ENCODE measurements around the gene COX8A.

COX8A gene

DNA sequence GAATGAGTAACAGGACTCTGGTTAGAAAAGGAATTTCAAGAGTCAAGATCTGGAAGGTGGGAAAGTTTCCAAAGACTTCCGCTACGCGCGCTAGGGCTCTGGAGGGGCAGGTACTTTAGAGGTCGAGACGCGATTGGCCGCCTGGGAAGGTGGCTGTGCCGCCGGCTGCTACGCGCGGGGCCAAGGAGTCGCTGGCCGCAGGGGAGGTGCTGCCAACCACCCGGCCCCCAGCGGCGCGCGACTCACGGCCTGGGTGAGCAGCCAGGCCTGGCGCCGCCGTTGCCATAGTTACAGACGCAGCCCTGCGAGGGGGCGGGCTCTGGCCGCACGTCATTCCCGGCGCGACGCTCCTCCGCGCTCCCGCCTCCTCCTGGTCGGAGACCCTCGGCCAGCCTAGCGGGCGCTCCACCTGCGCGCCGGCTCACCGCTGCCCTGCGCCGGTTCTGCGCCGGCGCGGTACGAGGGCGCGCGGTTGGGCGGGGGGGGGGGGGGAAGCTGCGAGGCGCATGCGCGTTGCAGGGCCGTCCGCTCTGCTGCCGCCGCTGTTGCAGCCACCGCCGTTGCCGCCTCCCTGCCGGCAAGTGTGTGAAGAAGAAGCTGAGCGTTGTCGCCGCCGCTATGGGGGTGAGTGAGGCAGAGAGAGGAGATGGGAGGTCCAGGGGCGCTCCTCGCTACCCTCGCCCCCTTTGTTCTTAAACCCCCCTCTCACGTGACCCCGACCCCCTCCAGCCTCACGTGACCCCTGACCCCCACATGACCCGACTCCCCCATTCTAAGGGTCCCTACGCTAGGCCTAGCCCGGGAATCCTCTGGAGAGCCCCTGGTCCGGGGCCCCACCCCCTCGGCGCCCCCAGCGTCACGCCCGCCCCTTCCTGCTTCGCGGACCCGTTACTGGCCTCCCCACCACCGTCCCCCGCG lies 35.7 kb upstream of the COX8A start, which contains the start of gene NAA40:
Gene NAA40, plus strand, starts transcription at position 524 of the 918 bp plus-strand sequence. Its CDS starts 95 bp downstream, at position 619.
- peak; percentile 99 for DNase-seq (ENCODE audit: low spot score)
- TF ChIP-seq, protein P1, sequence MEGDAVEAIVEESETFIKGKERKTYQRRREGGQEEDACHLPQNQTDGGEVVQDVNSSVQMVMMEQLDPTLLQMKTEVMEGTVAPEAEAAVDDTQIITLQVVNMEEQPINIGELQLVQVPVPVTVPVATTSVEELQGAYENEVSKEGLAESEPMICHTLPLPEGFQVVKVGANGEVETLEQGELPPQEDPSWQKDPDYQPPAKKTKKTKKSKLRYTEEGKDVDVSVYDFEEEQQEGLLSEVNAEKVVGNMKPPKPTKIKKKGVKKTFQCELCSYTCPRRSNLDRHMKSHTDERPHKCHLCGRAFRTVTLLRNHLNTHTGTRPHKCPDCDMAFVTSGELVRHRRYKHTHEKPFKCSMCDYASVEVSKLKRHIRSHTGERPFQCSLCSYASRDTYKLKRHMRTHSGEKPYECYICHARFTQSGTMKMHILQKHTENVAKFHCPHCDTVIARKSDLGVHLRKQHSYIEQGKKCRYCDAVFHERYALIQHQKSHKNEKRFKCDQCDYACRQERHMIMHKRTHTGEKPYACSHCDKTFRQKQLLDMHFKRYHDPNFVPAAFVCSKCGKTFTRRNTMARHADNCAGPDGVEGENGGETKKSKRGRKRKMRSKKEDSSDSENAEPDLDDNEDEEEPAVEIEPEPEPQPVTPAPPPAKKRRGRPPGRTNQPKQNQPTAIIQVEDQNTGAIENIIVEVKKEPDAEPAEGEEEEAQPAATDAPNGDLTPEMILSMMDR (IDR thresholded peaks at IDR 0.05; ENCODE audit: extremely low read depth, missing control alignments), result no peak

GRCh38 chr11:63939397-63939891 lies 35.0 kb upstream of the COX8A start:
- TF ChIP-seq, protein P1 (IDR thresholded peaks at IDR 0.05; ENCODE audit: extremely low read depth, missing control alignments), result no peak
- no peak for DNase-seq (ENCODE audit: low spot score)

DNA sequence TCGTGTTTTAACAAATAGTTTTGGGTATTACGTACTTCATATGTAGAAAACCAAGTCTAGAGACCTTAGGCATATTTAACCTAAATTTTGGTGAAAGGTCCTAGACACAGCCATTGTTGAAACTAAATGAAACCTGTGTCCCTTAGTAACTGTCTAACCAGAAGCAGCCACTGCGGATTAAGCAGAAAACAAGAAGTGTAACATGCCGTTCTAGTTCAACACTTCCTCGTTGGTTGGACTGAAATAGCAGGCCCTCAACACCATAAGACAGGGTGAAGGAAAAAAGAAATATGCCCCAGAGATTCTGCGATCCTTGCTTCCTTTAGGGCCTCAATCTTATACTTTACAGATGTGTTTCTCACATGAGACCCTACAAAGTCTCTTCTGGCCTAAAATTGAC lies 33.6 kb upstream of the COX8A start:
- TF ChIP-seq, protein P1 (IDR thresholded peaks at IDR 0.05; ENCODE audit: extremely low read depth, missing control alignments), result no peak
- no peak for DNase-seq (ENCODE audit: low spot score)

- TF ChIP-seq, protein P1 (IDR thresholded peaks at IDR 0.05; ENCODE audit: extremely low read depth, missing control alignments), result no peak
- no peak for DNase-seq (ENCODE audit: low spot score)
Measured at GRCh38 chr11:63941901-63942300, 32.5 kb upstream of the COX8A start.

- TF ChIP-seq, protein P1 (IDR thresholded peaks at IDR 0.05; ENCODE audit: extremely low read depth, missing control alignments), result no peak
- no peak for DNase-seq (ENCODE audit: low spot score)
Measured at GRCh38 chr11:63942803-63943202, 31.6 kb upstream of the COX8A start.

DNA sequence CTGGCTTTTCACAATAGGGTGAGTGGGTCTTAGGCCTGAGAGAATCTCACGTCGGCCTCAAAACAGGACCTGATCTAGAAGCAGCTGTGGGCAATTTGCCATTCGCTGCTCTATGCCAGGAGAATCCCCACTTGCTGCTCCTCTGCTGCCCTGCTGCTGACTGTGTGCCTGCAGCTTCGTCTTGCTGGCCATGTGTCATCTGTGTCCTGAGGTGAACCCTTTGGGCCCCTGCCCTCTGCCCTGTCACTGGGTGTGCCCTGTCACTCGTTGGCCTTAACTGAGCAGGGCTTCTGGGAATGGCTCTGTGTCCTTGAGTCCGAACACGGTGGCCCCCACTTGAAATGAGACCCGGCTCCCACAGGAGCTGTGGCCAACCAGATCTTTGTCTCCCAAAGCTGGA lies 29.4 kb upstream of the COX8A start:
- DNase-seq (ENCODE audit: low spot score), result no peak
- TF ChIP-seq, protein P1 (IDR thresholded peaks at IDR 0.05; ENCODE audit: extremely low read depth, missing control alignments), result no peak

DNA sequence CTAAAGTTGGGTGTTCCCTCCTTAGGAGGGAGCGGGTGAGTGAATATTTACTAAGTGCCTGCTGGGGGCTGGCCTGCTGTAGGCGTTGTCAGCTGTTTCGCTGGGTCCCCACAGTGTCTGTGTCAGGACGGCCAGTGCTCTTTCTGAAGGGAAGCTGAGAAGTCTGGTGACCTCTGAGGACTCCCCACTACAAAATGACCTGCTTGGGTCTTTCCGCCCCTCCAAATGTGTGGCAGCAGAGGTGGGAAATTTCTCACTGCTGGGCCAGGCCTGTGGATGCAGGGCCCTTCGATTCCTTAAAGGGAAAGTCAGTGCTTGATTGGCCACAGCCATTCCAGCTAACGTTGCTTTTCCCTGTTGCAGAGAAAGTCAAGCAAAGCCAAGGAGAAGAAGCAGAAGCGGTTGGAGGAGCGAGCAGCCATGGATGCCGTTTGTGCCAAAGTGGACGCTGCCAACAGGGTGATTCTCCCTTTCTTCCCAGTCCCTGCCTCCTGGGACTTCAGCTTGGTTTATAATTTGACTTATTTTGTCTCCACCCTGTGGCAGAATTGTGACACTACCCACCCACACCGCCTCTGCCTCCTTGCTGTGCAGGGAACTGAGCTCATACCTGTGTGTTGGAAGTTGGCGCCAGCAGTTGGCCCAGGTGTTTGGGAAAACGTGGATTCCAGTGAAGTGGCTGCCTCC lies 28.8 kb upstream of the COX8A start:
- TF ChIP-seq, protein P1 (IDR thresholded peaks at IDR 0.05; ENCODE audit: extremely low read depth, missing control alignments), result peak; percentile 64
- DNase-seq (ENCODE audit: low spot score), result peak; percentile 61
